SK-N-MC (cell line): Measurements from ENCODE around the gene RNASEH2B.

Source experiments
- EZH2 ChIP-seq: fragments of 200-600 bp; sonication (generic); IDR thresholded peaks from one replicate; pipeline ENCODE4 v1.6.1; 2017; ENCODE audit warnings: antibody characterized with exemption
- FOXP2 ChIP-seq: optimal IDR thresholded peaks from 2 replicates; pipeline ENCODE3; 2011; ENCODE audit warnings: mild to moderate bottlenecking, moderate library complexity; ENCODE audit not compliant: insufficient read depth; ENCODE audit errors: extremely low read length, control extremely low read depth
- POLR2AphosphoS5 ChIP-seq: IDR thresholded peaks from 2 replicates; pipeline ENCODE4 v1.6.1; 2012; ENCODE audit warnings: mild to moderate bottlenecking, low read depth, low read length, borderline replicate concordance

GRCh38 chr13:50955798-50956197 is 46.2 kb downstream of the RNASEH2B start:
- no peak for TF ChIP-seq POLR2AphosphoS5
- TF ChIP-seq EZH2 = no peak
- TF ChIP-seq FOXP2 = no peak
